Fibroblast of lung (primary cell): Measurements from ENCODE around the gene DNAJC12. TPM values are rescaled to one million over a fixed set of nuclear protein-coding genes. Genes with fewer than 3 reads are reported as not detected.

Experiments used
- DNase-seq, 2 donors: peaks; one replicate each; pipeline versions ENCODE4 v3.0.0 to v3.0.0-alpha.2; 2010; ENCODE audit warnings: low read depth in 2 of 2
- H2AFZ ChIP-seq: 2 replicates; pipeline ENCODE4 v1.5.1; 2012; ENCODE audit warnings: low read length, control low read depth, inconsistent platforms
- H3K27ac ChIP-seq: 2 replicates; pipeline ENCODE4 v1.5.1; 2011; ENCODE audit warnings: low read length, control low read depth; ENCODE audit not compliant: insufficient read depth
- H3K27me3 ChIP-seq: 2 replicates; pipeline ENCODE4 v1.5.1; 2011; ENCODE audit warnings: mild to moderate bottlenecking, low read length; ENCODE audit not compliant: control insufficient read depth, insufficient read depth
- H3K36me3 ChIP-seq: 2 replicates; pipeline ENCODE4 v1.5.1; 2011; ENCODE audit warnings: low read length; ENCODE audit not compliant: control insufficient read depth, insufficient read depth
- H3K4me1 ChIP-seq: 2 replicates; pipeline ENCODE4 v1.5.1; 2011; ENCODE audit warnings: low read length; ENCODE audit not compliant: control insufficient read depth, insufficient read depth; ENCODE audit errors: extremely low read depth
- H3K4me2 ChIP-seq: 2 replicates; pipeline ENCODE4 v1.5.1; 2011; ENCODE audit warnings: low read length, control low read depth; ENCODE audit not compliant: insufficient read depth; ENCODE audit errors: extremely low read depth
- H3K4me3 ChIP-seq, 4 experiments: fragments of 200-600 bp in 1 of 4; sonication (generic) in 1 of 4; replicated peaks in 1 of 4; 2 replicates each; pipeline ENCODE4 v1.5.1; 2011 to 2016; ENCODE audit warnings: low read length in 4 of 4, low read depth in 3 of 4, mild to moderate bottlenecking in 3 of 4, control low read depth in 2 of 4, inconsistent platforms in 1 of 4, mixed read lengths in 1 of 4; ENCODE audit not compliant: insufficient read depth in 1 of 4; ENCODE audit errors: control extremely low read depth in 1 of 4
- H3K79me2 ChIP-seq: 2 replicates; pipeline ENCODE4 v1.5.1; 2012; ENCODE audit warnings: mild to moderate bottlenecking, low read length, inconsistent platforms; ENCODE audit not compliant: control insufficient read depth, insufficient read depth
- H3K9ac ChIP-seq: 2 replicates; pipeline ENCODE4 v1.5.1; 2011; ENCODE audit warnings: mild to moderate bottlenecking, low read length, control low read depth; ENCODE audit not compliant: insufficient read depth
- H3K9me3 ChIP-seq: 2 replicates; pipeline ENCODE4 v1.5.1; 2012; ENCODE audit warnings: low read depth, low read length; ENCODE audit not compliant: control insufficient read depth, insufficient read depth
- H4K20me1 ChIP-seq: 2 replicates; pipeline ENCODE4 v1.5.1; 2011; ENCODE audit warnings: low read length; ENCODE audit not compliant: control insufficient read depth, insufficient read depth; ENCODE audit errors: extremely low read depth
- CTCF ChIP-seq, 2 donors: IDR thresholded peaks in 1 of 2; conservative IDR thresholded peaks in 1 of 2; 1 replicate in 1 of 2; 2 replicates in 1 of 2; pipeline ENCODE4 v1.5.1; 2011 to 2012; ENCODE audit warnings: low read length in 2 of 2, control low read depth in 1 of 2, inconsistent platforms in 1 of 2, low read depth in 1 of 2, mild to moderate bottlenecking in 1 of 2
- EZH2 ChIP-seq: IDR thresholded peaks from 2 replicates; pipeline ENCODE4 v1.5.1; 2012; ENCODE audit warnings: low read length, control low read depth, mild to moderate bottlenecking; ENCODE audit errors: missing control alignments
- polyA plus RNA-seq, 2 donors: library from polyadenylated mRNA; depleted of rRNA in 1 of 2; stranded (reverse) in 1 of 2; unstranded in 1 of 2; fragments of >200 nt; gene quantifications; 2 replicates each; pipeline ENCODE4 v1.2.1, GENCODE V29; 2011 to 2012; ENCODE audit warnings: missing spikeins in 1 of 2
- total RNA-seq: library from RNA; depleted of rRNA; stranded (reverse); fragments of >200 nt; gene quantifications from 2 replicates; pipeline ENCODE4 v1.2.1, GENCODE V29; 2014

The DNAJC12 gene
- total and polyA plus RNA-seq, 2 donors (not counting 1 experiment from before 2014, with no cell fraction given), result 1.8 to 2.3 TPM

GRCh38 chr10:67816719-67817118 lies 21.3 kb downstream of the DNAJC12 start:
- no peaks in the 10 kb centered on the region for H3K4me1 ChIP-seq
- no peak for TF ChIP-seq EZH2
- no peak for TF ChIP-seq CTCF (conservative IDR thresholded peaks at IDR 0.05 in 1 of 2, IDR thresholded peaks at IDR 0.05 in 1 of 2; ENCODE audit: low read depth in 1 of 2, low read length in 2 of 2)
- no peaks in the 10 kb centered on the region for H4K20me1 ChIP-seq
- H3K4me3 ChIP-seq, result no peak overlapping the region
- H3K9me3 ChIP-seq, result no peaks in the 10 kb centered on the region
- no peak overlapping the region for H3K27ac ChIP-seq
- H3K36me3 ChIP-seq, result no peaks in the 10 kb centered on the region
- H3K79me2 ChIP-seq, result no peaks in the 10 kb centered on the region
- DNase-seq, result no peak
- H3K9ac ChIP-seq, result no peak overlapping the region
- no peak overlapping the region for H3K4me2 ChIP-seq
- H3K27me3 ChIP-seq, result no peaks in the 10 kb centered on the region
- H2AFZ ChIP-seq, result no peak overlapping the region

GRCh38 chr10:67815571-67816059 lies 22.4 kb downstream of the DNAJC12 start:
- Histone ChIP-seq H3K27me3 (no peaks in the 10 kb centered on the region), H2AFZ (no peak overlapping the region), H3K9ac (no peak overlapping the region), H4K20me1 (no peaks in the 10 kb centered on the region), H3K79me2 (no peaks in the 10 kb centered on the region), H3K27ac (no peak overlapping the region), H3K4me1 (no peaks in the 10 kb centered on the region), H3K4me3 (no peak overlapping the region), H3K36me3 (no peaks in the 10 kb centered on the region), H3K4me2 (no peak overlapping the region), H3K9me3 (no peaks in the 10 kb centered on the region)
- TF ChIP-seq CTCF (conservative IDR thresholded peaks at IDR 0.05 in 1 of 2, IDR thresholded peaks at IDR 0.05 in 1 of 2; ENCODE audit: low read depth in 1 of 2, low read length in 2 of 2) (no peak), EZH2 (no peak)
- DNase-seq, result peak; percentile 23 to 76

- no peaks in the 10 kb centered on the region for H3K27me3 ChIP-seq
- H2AFZ ChIP-seq, result no peak overlapping the region
- no peaks in the 10 kb centered on the region for H3K4me1 ChIP-seq
- H3K9me3 ChIP-seq, result no peaks in the 10 kb centered on the region
- no peak overlapping the region for H3K9ac ChIP-seq
- no peak for DNase-seq
- H3K36me3 ChIP-seq, result no peaks in the 10 kb centered on the region
- no peak for TF ChIP-seq CTCF (conservative IDR thresholded peaks at IDR 0.05 in 1 of 2, IDR thresholded peaks at IDR 0.05 in 1 of 2; ENCODE audit: low read depth in 1 of 2, low read length in 2 of 2)
- no peak for TF ChIP-seq EZH2
- H3K27ac ChIP-seq, result no peak overlapping the region
- no peaks in the 10 kb centered on the region for H4K20me1 ChIP-seq
- no peak overlapping the region for H3K4me2 ChIP-seq
- no peak overlapping the region for H3K4me3 ChIP-seq
- no peaks in the 10 kb centered on the region for H3K79me2 ChIP-seq
Observed at GRCh38 chr10:67812007-67812406, 26.0 kb downstream of the DNAJC12 start.
